Tongue (tissue), 2 donors: Measurements from ENCODE around the gene CEACAM19. TPM values are rescaled to one million over a fixed set of nuclear protein-coding genes. Genes with fewer than 3 reads are reported as not detected.
"Not testable (repeated sequence)": the region's sequence is repeated elsewhere in the genome, so short reads cannot be mapped to it uniquely, and the experiment has no call there.

ENCODE experiments used
- DNase-seq: peaks from one replicate; pipeline ENCODE4 v3.0.0-alpha.2; 2015
- total RNA-seq: library from RNA; depleted of rRNA; stranded (reverse); fragments of >200 nt; gene quantifications from one replicate; pipeline ENCODE4 v1.2.3, GENCODE V29; 2014

CEACAM19 gene
- total RNA-seq = 2.5 TPM

DNA sequence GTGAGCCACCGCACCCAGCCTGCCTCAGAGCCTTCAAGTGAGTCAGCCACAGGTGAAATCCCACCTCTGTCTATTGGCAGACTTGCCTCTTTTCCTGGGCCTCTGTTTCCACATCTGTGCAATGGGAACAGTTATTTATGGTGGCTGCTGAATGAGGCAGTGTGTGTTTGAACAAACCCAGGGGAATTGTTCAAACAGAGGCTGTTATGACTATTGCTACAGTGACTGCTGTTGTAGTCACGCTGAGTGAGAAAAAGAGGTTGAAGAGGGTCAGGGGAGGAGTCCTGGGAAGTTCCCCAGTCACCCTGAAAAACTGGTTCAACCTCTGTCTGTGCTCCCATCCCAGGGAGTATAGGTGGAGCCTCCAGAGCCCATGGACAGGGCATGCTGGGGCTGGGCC lies at the start of gene CEACAM19:
Gene CEACAM19, plus strand, starts transcription at position 83 of the 400 bp plus-strand sequence. CDS start 450 bp downstream, outside the sequence.
- DNase-seq = peak; percentile 50

- DNase-seq = no peak
Observed at GRCh38 chr19:44623080-44623479, 48.2 kb upstream of the CEACAM19 start.

- DNase-seq = peak; percentile 41
Observed at GRCh38 chr19:44623626-44624025, 47.7 kb upstream of the CEACAM19 start.

- no peak for DNase-seq
Observed at GRCh38 chr19:44624840-44625354, 46.4 kb upstream of the CEACAM19 start.

GRCh38 chr19:44625637-44626036 lies 45.6 kb upstream of the CEACAM19 start:
- not testable (repeated sequence) for DNase-seq

- DNase-seq = no peak
Observed at GRCh38 chr19:44626048-44626624, 45.1 kb upstream of the CEACAM19 start.

GRCh38 chr19:44627631-44628030 lies 43.7 kb upstream of the CEACAM19 start:
- DNase-seq = no peak

DNA sequence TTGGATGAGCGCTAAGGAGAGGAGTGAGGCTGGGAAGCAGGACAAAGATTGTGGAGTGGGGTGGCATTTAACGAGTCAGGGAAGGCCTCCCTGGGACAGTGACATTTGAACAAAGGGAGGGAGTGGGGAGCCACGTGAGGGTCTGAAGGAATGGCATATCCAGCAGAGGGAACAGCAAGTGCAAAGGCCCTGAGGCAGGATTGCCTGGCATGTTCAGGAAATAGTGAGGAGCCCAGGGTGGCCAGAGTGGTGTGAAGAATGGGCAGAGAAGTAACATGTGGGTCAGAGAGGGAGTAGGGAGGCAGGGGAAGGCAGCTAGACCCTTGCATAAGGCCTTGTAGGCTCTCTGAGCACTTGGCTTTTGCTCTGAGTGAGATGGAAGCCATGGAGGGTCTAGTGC lies 42.5 kb upstream of the CEACAM19 start:
- DNase-seq = no peak

DNA sequence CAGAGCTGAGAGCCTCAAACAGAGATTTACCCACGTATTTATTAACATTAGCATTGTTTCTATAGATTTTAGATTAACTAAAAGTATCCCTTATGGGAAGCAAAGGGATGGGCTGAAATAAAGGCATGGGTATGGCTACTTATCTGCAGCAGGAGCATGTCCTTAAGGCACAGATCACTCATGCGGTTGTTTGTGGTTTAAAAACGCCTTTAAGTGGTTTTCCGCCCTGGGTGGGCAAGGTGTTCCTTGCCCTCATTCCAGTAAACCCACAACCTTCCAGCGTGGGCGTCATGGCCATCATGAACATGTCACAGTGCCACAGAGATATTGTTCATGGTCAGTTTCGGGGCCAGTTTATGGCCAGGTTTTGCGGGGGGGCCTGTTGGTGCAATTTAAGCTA lies 39.7 kb upstream of the CEACAM19 start:
- DNase-seq = not testable (repeated sequence)

DNA sequence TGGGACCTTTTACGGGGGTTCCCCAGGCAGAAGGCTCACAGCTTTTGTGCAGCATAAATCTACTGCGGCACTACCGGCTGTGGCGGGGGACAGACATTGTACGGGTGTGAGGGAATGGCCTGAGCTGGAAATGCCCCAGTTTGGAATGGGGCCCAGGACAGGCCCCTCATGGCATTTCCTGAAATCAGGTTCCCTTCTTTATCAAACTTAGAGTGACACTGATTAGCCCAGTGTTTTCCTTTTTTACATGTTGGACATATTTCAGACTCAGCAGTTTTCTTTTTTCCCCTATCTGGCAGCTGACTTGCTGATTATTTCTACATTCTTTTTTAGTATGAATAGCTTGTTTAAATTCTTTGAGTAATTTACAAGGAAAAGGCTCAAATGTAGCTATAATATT lies 37.2 kb upstream of the CEACAM19 start:
- not testable (repeated sequence) for DNase-seq

DNA sequence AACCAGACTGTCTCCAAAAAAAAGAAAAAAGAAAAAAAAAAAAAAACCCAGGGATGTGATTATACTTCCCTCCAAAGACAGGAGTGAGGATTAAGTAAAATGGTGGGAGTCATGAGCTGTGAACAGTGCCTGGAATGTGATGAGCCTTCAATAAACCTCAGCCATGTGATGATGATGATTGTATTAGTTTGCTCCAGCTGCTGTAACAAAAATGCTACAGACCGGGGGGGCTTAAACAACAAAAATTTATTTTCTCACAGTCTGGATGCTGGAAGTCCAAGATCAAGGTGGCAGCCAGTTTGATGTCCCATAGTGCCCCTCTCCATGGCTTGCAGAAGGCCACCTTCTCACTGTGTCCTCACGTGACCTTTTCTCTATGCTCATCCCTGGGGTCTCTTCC lies 36.5 kb upstream of the CEACAM19 start:
- no peak for DNase-seq

GRCh38 chr19:44635581-44636438 lies 35.5 kb upstream of the CEACAM19 start:
- DNase-seq = peak; percentile 78

DNA sequence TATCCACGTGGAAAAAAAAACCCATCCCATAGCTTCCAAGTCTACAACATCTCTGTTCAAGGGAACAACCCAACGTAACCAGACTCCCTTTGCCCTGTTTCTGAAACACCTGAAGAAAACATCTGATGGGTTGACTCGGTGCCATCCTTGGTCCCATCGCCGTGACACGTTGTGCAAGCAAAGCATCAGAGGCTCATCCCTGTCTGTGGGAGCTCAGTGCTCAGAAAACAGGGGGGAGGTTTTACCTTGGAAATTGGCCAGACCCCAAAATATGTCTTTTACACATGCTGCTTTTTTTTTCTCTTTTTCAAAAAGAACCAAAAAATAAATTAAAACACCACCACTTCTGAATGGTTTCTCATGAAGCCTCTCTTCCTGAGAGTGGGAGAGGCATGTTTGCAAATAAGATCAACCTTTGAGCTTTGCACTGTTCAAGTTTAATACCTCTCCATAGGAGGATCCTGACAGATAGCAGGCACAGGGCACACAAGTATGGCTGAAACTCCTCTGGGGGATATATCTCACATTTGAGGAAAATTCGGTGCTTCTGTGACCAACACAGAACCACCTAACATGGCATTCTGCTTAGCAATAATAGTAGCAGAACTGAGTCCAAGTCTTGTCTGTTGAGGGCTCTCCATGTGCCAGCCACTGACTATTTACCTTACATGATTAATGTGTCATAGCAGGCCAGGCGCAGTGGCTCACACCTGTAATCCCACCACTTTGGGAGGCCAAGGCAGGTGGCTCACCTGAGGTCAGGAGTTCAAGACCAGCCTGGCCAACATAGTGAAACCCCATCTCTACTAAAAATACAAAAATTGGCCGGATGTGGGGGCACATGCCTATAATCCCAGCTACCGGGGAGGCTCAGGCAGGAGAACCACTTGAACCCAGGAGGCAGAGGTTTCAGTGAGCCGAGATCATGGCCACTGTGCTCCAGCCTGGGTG lies 34.6 kb upstream of the CEACAM19 start:
- no peak for DNase-seq

DNA sequence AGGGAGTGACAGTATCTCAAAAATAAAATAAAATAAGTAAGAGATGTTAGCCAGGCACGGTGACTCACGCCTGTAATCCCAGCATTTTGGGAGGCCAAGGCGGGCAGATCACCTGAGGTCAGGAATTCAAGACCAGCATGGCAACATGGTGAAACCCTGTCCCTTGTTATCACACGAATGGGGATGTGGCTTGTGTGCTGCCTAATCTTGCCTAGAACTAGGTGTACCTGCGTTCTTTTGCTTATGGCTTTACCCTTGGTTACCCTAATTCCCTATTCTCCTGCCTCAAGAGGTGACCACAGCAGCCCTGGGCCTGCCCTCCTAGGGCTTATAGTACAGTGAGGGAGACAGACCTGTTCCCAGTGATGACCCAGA lies 33.9 kb upstream of the CEACAM19 start:
- no peak for DNase-seq

DNA sequence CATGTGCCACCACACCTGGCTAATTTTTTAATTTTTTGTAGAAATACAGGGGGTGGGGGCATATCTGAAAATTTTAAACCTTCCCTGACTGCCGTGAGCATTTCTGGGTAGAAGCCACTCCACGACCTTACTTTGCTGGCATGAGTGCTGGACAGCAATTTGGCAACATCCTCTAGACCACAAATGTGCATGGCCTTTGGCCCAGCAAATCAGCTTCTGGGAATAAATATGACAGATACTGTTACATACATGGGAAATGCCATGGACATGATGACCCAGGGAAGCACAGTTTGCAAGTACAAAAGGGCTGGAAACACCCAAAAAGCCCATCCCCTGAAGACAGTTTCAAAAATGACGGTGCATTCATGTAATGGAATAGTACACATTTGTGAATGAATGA lies 30.8 kb upstream of the CEACAM19 start:
- DNase-seq = peak; percentile 35

DNA sequence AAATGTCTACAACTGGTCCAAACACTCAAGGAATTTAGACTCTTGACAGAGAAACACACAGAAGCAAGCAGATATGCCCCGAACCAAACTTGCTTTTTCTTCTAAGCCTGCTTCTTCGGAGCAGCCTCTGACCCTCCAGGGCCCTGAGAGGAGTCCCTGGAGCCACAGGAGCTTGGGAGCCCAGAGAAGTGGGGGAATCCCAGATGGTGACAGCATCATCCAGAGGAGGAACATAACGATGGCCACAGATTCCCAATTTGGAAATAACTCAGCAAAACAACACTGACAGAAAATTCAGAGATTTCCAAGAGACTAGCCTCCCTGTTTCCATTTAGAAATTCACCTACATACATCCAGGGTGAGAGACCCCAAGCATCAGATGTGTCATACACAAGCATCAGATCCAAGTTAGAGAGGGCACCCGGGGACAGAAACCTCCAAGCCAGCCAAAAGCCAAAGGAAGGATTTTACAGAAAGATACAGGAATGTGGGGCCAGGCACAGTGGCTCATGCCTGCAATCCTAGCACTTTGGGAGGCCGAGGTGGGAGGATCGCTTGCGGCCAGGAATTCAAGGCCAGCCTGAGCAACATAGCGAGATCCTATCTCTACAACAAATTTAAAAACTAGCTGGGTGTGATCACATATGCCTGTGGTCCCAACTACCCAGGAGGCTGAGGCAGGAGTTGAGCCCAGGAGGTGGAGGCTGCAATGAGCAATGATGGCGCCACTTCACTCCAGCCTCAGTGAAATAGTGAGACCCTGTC lies 29.6 kb upstream of the CEACAM19 start:
- DNase-seq = no peak

GRCh38 chr19:44642377-44642776 lies 28.9 kb upstream of the CEACAM19 start:
- DNase-seq = no peak

DNA sequence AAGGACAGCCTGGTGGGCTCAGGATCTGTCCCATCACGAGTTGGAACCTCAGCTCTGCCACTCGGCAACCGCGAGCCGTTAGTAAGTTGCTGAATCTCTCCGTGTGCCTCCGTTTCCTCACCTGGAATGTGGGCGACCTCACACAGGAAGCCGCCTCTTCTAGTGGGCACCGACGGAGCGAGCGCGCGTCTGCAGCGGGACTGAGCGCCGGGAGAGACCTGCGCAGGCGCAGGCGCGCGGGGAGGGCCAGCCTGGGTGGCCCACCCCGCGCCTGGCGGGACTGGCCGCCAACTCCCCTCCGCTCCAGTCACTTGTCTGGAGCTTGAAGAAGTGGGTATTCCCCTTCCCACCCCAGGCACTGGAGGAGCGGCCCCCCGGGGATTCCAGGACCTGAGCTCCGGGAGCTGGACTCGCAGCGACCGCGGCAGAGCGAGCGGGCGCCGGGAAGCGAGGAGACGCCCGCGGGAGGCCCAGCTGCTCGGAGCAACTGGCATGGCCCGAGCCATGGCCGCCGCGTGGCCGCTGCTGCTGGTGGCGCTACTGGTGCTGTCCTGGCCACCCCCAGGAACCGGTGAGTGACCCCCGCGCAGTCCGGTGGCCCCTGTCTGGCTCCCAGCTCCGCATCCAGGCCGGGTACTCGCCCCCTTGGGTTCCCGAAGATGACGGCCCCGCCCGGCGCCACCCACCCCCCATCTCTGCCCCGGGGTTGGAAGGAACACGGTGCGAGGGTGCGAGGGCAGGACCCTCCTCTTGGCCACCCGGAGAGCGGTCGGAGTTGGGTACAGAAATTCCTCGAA lies 27.5 kb upstream of the CEACAM19 start, which contains the start of gene PVR:
Gene PVR, plus strand, starts transcription at position 306 of the 797 bp plus-strand sequence. Its CDS starts 187 bp downstream, at position 493.
- peak; percentile 85 for DNase-seq

DNA sequence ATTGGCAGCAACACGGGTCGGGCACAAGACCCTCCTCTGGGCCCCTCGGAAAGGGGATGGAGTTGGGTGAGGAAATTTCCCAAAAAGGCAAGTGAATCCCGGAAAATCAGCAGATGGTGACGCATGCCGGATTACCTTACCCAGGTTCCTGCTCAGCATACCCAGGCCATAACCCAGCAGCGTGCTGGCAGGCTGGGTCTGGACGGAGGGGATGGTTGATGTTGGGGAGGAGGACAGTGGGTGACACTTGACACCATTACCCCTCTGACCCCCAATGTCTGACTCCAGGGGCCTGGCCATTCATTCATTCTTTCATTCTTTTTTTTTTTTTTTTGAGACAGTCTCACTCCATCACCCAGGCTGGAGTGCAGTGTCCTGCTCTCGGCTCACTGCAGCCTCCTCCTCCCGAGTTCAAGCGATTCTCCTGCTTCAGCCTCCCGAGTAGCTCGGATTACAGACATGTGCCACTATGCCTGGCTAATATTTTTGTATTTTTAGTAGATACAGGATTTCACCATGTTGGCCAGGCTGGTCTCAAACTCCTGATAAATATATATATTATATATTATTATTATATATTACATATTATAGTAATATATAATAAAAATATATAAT lies 26.8 kb upstream of the CEACAM19 start:
- peak; percentile 61 for DNase-seq

DNA sequence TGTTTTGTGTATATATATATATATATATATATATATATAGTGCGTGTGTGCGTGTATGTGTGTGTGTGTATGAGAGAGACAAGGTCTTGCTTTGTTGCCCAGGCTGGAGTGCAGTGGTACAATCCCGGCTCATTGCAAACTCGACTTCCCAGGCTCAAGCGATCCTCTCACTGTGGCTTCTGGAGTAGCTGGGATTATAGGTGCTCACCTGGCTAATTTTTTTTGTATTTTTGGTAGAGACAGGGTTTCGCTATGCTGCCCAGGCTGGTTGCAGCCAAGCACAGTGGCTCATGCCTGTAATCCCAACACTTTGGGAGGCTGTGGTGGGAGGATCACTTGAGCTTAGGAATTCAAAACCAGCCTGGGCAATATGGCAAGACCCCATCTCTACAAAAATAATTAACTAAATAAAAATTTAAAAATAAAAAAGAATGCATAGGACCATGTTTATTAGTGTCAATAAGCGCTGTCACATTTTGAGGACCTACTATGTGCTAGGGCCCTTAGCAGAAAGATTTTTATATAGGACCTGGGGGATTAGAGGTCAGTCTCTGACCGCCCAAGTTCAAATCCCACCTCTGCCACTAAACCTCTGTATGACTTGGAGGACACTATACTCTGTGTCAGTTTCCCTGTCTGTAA lies 25.8 kb upstream of the CEACAM19 start:
- DNase-seq = no peak
